Gastrocnemius medialis (tissue), 4 donors: Measurements from ENCODE around the gene PDXK.

ENCODE experiments used
- CTCF ChIP-seq, 5 experiments: fragments of 450-650 bp in 3 of 5; fragments of 200-600 bp in 2 of 5; sonication (generic) in 2 of 5; IDR thresholded peaks in 4 of 5; conservative IDR thresholded peaks in 1 of 5; 1 replicate in 4 of 5; 2 replicates in 1 of 5; pipeline ENCODE4 v1.5.1; 2016 to 2019; ENCODE audit warnings: antibody characterized with exemption in 5 of 5, mild to moderate bottlenecking in 3 of 5, moderate library complexity in 3 of 5
- POLR2A ChIP-seq, 2 donors: fragments of 450-650 bp; IDR thresholded peaks; one replicate each; pipeline ENCODE4 v1.6.1; 2017; ENCODE audit warnings: antibody characterized with exemption in 2 of 2, mild to moderate bottlenecking in 2 of 2, moderate library complexity in 2 of 2

DNA sequence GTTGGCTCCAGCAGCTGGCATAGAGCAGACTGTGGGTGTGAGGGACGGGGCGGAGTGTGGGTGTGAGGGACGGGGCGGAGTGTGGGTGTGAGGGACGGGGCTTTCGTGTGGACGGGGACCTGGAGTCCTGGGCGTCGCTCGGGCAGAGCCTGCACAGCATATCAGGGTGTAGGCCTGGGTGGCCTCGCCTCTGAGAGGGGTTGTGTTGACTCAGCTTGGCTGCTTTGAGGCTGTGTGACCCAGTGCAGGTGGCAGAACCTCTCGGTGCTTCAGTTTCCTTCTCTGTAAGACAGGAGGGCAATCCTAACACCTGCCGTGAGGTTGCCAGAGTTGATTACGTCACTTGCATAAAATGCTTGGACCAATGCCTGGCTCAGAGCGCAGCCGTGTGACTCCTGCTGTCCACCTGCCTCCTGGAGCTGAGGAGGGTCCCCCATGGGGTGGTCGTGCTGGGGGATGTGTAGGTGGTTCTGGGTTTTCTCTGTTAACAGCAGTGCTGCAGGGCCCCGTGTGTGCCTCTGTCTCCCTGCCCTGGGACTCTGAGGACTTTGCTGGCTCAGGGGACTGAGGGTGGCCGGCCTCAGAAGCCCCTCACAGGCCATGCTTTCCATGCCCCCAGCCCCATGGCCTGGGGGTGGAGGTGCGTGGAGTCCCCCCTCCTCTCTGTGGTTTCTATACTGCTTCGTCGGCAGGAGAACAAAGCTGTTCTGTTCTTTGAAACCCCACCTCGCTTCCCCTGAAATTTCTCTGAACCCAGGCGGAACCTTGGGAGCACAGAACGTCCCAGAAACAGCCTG is 15.4 kb downstream of the PDXK start:
- TF ChIP-seq POLR2A (IDR thresholded peaks at IDR 0.05): no peak
- TF ChIP-seq CTCF (IDR thresholded peaks at IDR 0.05 in 4 of 5, conservative IDR thresholded peaks at IDR 0.05 in 1 of 5): no peak
